AG04450 (cell line): Measurements from ENCODE around the gene ABCG4. TPM values are rescaled to one million over a fixed set of nuclear protein-coding genes. Genes with fewer than 3 reads are reported as not detected.
"Not testable (repeated sequence)": the region's sequence is repeated elsewhere in the genome, so short reads cannot be mapped to it uniquely, and the experiment has no call there.

Experiments
- CTCF ChIA-PET: fragments of 300-600, 350-600 bp; formaldehyde crosslinking; extraction: SDS; loops from one replicate; lab custom pipeline; 2022; ENCODE audit warnings: antibody characterized with exemption, inconsistent platforms; lab: Charles Lee
- POLR2A ChIA-PET: fragments of 350-600 bp; formaldehyde crosslinking; extraction: SDS; loops from one replicate; lab custom pipeline; 2021; ENCODE audit warnings: antibody characterized with exemption, inconsistent platforms; lab: Yijun Ruan, JAX
- DNase-seq: peaks from one replicate; pipeline ENCODE4 v3.0.0-alpha.2; 2011; ENCODE audit warnings: low read depth, low spot score
- H3K27ac ChIP-seq: one replicate; pipeline ENCODE4 v1.5.1; 2012; ENCODE audit warnings: low read depth, low read length, control low read depth
- H3K27me3 ChIP-seq: one replicate; pipeline ENCODE4 v1.6.0; 2012; ENCODE audit warnings: low read length; ENCODE audit not compliant: control insufficient read depth, insufficient read depth
- H3K4me3 ChIP-seq: 2 replicates; pipeline ENCODE4 v1.5.1; 2011; ENCODE audit warnings: mild to moderate bottlenecking, low read depth, low read length, control low read depth
- H3K9me3 ChIP-seq: 2 replicates; pipeline ENCODE4 v1.5.1; 2012; ENCODE audit warnings: low read length; ENCODE audit not compliant: control insufficient read depth, insufficient read depth
- CTCF ChIP-seq: IDR thresholded peaks from 2 replicates; pipeline ENCODE4 v1.5.1; 2011; ENCODE audit warnings: low read depth, low read length, control low read depth, inconsistent platforms
- polyA plus RNA-seq: library from polyadenylated mRNA; depleted of rRNA; stranded (reverse); fragments of >200 nt; gene quantifications from 2 replicates; pipeline ENCODE4 v1.2.3, GENCODE V29; 2011

Gene ABCG4
- polyA plus RNA-seq, 1 experiment = 0.21 TPM

GRCh38 chr11:119196833-119197483 lies 48.1 kb downstream of the ABCG4 start:
- peak; percentile 78 for DNase-seq
- no peaks in the 10 kb centered on the region for H3K9me3 ChIP-seq
- POLR2A ChIA-PET = interaction anchor here (0.7 to 1.3 kb wide), 3 partner anchors 9 to 129 kb away, joined by 3 to 4 read pairs (median 3); partner anchors contain the start of genes CBL and VPS11
- no peak overlapping the region for H3K27ac ChIP-seq
- no peak overlapping the region for H3K4me3 ChIP-seq
- peak; percentile 86 for TF ChIP-seq CTCF
- H3K27me3 ChIP-seq = no peaks in the 10 kb centered on the region
- CTCF ChIA-PET = interaction anchor here (0.5 to 6.5 kb wide), 51 partner anchors 8 to 455 kb away, joined by 3 to 64 read pairs (median 4); partner anchors contain the start of genes C2CD2L, CBL, DPAGT1 and HINFP

GRCh38 chr11:119198925-119199324 lies 50.1 kb downstream of the ABCG4 start:
- POLR2A ChIA-PET = no interaction called here
- Histone ChIP-seq H3K9me3 (no peaks in the 10 kb centered on the region), H3K27me3 (peaks cover 2% of the 10 kb centered on the region), H3K4me3 (no peak overlapping the region), H3K27ac (no peak overlapping the region)
- DNase-seq = no peak
- CTCF ChIA-PET = interaction anchor here (0.7 kb wide), 1 partner anchor 131 kb away, joined by 6 read pairs; no protein-coding TSS in a partner anchor
- no peak for TF ChIP-seq CTCF

GRCh38 chr11:119201236-119201635 lies 52.4 kb downstream of the ABCG4 start:
- H3K27me3 ChIP-seq, DNase-seq, POLR2A ChIA-PET, H3K27ac ChIP-seq, H3K9me3 ChIP-seq, H3K4me3 ChIP-seq: not testable (repeated sequence)
- CTCF ChIA-PET = interaction anchor here (0.6 to 2.5 kb wide), 4 partner anchors 56 to 131 kb away, joined by 4 to 18 read pairs (median 5); no protein-coding TSS in a partner anchor

GRCh38 chr11:119202554-119202953 lies 53.7 kb downstream of the ABCG4 start:
- ChIA-PET CTCF (interaction anchor here (2.5 kb wide), 1 partner anchor 57 kb away, joined by 18 read pairs; no protein-coding TSS in a partner anchor), POLR2A (no interaction called here)
- Histone ChIP-seq H3K4me3 (no peak overlapping the region), H3K27me3 (peaks cover 2% of the 10 kb centered on the region), H3K9me3 (no peaks in the 10 kb centered on the region; the same call in 1 of the 2 replicates), H3K27ac (no peak overlapping the region)
- DNase-seq = no peak
- TF ChIP-seq CTCF = no peak

GRCh38 chr11:119204066-119204465 lies 55.2 kb downstream of the ABCG4 start:
- Histone ChIP-seq H3K27ac (no peak overlapping the region), H3K9me3 (no peaks in the 10 kb centered on the region; the same call in 1 of the 2 replicates), H3K4me3 (no peak overlapping the region), H3K27me3 (peaks cover 2% of the 10 kb centered on the region)
- no peak for DNase-seq
- TF ChIP-seq CTCF = no peak
- CTCF ChIA-PET = interaction anchor here (0.5 to 3.2 kb wide), 4 partner anchors 9 to 118 kb away, joined by 3 to 64 read pairs (median 3); no protein-coding TSS in a partner anchor
- POLR2A ChIA-PET = no interaction called here
